CD14-positive monocyte (primary cell): ENCODE measurements around the gene REPIN1. TPM values are rescaled to one million over a fixed set of nuclear protein-coding genes. Genes with fewer than 3 reads are reported as not detected.

Experiments used
- DNase-seq, 3 donors: peaks; one replicate each; pipeline ENCODE4 v3.0.0-alpha.2; 2011 to 2022
- H2AFZ ChIP-seq: 2 replicates; pipeline ENCODE4 v1.6.0; 2012; ENCODE audit warnings: mild to moderate bottlenecking, low read depth, low read length, inconsistent platforms; ENCODE audit not compliant: insufficient read depth, poor library complexity, severe bottlenecking
- H3K27ac ChIP-seq, 2 donors: 1 replicate in 1 of 2; 2 replicates in 1 of 2; pipeline ENCODE4 v1.5.1; 2012 to 2013; ENCODE audit warnings: low read length in 2 of 2, control low read depth in 1 of 2, inconsistent platforms in 1 of 2, low read depth in 1 of 2, mild to moderate bottlenecking in 1 of 2
- H3K27me3 ChIP-seq, 2 donors: one replicate each; pipeline versions ENCODE4 v1.6.0 to v1.6.1; 2011 to 2013; ENCODE audit warnings: low read length in 2 of 2; ENCODE audit not compliant: control insufficient read depth in 2 of 2, insufficient read depth in 2 of 2
- H3K36me3 ChIP-seq, 2 donors: replicated peaks in 1 of 2; 1 replicate in 1 of 2; 2 replicates in 1 of 2; pipeline versions ENCODE4 v1.5.1 to v1.6.1; 2012 to 2013; ENCODE audit warnings: low read length in 2 of 2, control low read depth in 1 of 2, inconsistent platforms in 1 of 2, mild to moderate bottlenecking in 1 of 2; ENCODE audit not compliant: insufficient read depth in 2 of 2, control insufficient read depth in 1 of 2
- H3K4me1 ChIP-seq, 2 donors: 1 replicate in 1 of 2; 2 replicates in 1 of 2; pipeline versions ENCODE4 v1.5.1 to v1.6.1; 2012 to 2013; ENCODE audit warnings: low read length in 2 of 2, control low read depth in 1 of 2, inconsistent platforms in 1 of 2, mild to moderate bottlenecking in 1 of 2, moderate library complexity in 1 of 2; ENCODE audit not compliant: insufficient read depth in 2 of 2, control insufficient read depth in 1 of 2
- H3K4me2 ChIP-seq: replicated peaks from 2 replicates; pipeline ENCODE3; 2012; ENCODE audit warnings: low read length, moderate library complexity, mild to moderate bottlenecking; ENCODE audit not compliant: poor library complexity, severe bottlenecking; ENCODE audit errors: extremely low read depth
- H3K4me3 ChIP-seq, 3 experiments: fragments of 200-600 bp in 1 of 3; sonication (generic) in 1 of 3; replicated peaks in 1 of 3; 1 replicate in 2 of 3; 2 replicates in 1 of 3; pipeline ENCODE4 v1.5.1; 2011 to 2013; ENCODE audit warnings: low read length in 3 of 3, mild to moderate bottlenecking in 3 of 3, control low read depth in 2 of 3, low read depth in 2 of 3, inconsistent platforms in 1 of 3, moderate library complexity in 1 of 3
- H3K79me2 ChIP-seq: 2 replicates; pipeline ENCODE4 v1.6.0; 2012; ENCODE audit warnings: mild to moderate bottlenecking, control low read depth, inconsistent platforms, low read length, moderate library complexity; ENCODE audit not compliant: insufficient read depth
- H3K9ac ChIP-seq: 2 replicates; pipeline ENCODE4 v1.6.0; 2017; ENCODE audit warnings: low read length, mild to moderate bottlenecking; ENCODE audit not compliant: insufficient read depth, poor library complexity, severe bottlenecking
- H3K9me3 ChIP-seq, 2 donors: replicated peaks in 1 of 2; 1 replicate in 1 of 2; 2 replicates in 1 of 2; pipeline versions ENCODE4 v1.5.1 to v1.6.1; 2012 to 2013; ENCODE audit warnings: low read length in 2 of 2, control low read depth in 1 of 2; ENCODE audit not compliant: control insufficient read depth in 1 of 2, insufficient read depth in 1 of 2
- H4K20me1 ChIP-seq: 2 replicates; pipeline ENCODE4 v1.6.0; 2012; ENCODE audit warnings: mild to moderate bottlenecking, low read length, control low read depth, moderate library complexity; ENCODE audit not compliant: insufficient read depth
- H3K27ac Mint-ChIP-seq, 7 donors: one replicate each; pipeline ENCODE4 v1.8.0; 2020; ENCODE audit warnings: mild to moderate bottlenecking in 7 of 7, mixed read lengths in 7 of 7, moderate library complexity in 6 of 7, inconsistent platforms in 2 of 7
- H3K27me3 Mint-ChIP-seq, 3 donors: one replicate each; pipeline ENCODE4 v1.8.0; 2021 to 2022; ENCODE audit warnings: low read depth in 3 of 3, mild to moderate bottlenecking in 3 of 3, mixed read lengths in 3 of 3, moderate library complexity in 3 of 3, inconsistent platforms in 1 of 3
- H3K36me3 Mint-ChIP-seq, 2 donors: one replicate each; pipeline ENCODE4 v1.8.0; 2020; ENCODE audit warnings: mixed read lengths in 2 of 2, inconsistent platforms in 1 of 2, mild to moderate bottlenecking in 1 of 2
- H3K4me1 Mint-ChIP-seq: one replicate; pipeline ENCODE4 v1.8.0; 2020; ENCODE audit warnings: mild to moderate bottlenecking, mixed read lengths
- H3K4me3 Mint-ChIP-seq, 2 donors: one replicate each; pipeline ENCODE4 v1.8.0; 2020; ENCODE audit warnings: mild to moderate bottlenecking in 2 of 2, mixed read lengths in 2 of 2, moderate library complexity in 1 of 2
- H3K9me3 Mint-ChIP-seq, 7 donors: one replicate each; pipeline ENCODE4 v1.8.0; 2020 to 2022; ENCODE audit warnings: mixed read lengths in 7 of 7, mild to moderate bottlenecking in 6 of 7, moderate library complexity in 6 of 7, inconsistent platforms in 2 of 7
- CTCF ChIP-seq: fragments of 200-600 bp; IDR thresholded peaks from one replicate; pipeline ENCODE4 v1.8.0; 2022; ENCODE audit warnings: antibody characterized with exemption, mild to moderate bottlenecking
- WGBS: methylation state at CpG from one replicate; pipeline ENCODE4 v1.1.5; 2013; ENCODE audit warnings: missing lambda C conversion rate; ENCODE audit not compliant: insufficient coverage; 5-methylcytosine and 5-hydroxymethylcytosine counted together
- intact Hi-C, 2 donors: fragments of 100-400 bp; cut with micrococcal nuclease; formaldehyde crosslinking; loops; one replicate each; pipeline versions ENCODE4 v1.15.0 to v1.15.1; 2023
- polyA plus RNA-seq, 3 donors: library from polyadenylated mRNA; depleted of rRNA in 1 of 3; unstranded in 2 of 3; stranded (reverse) in 1 of 3; fragments of 300-500 nt in 2 of 3; fragments of >200 nt in 1 of 3; fragmentation: Illumina TruSeq in 2 of 3; gene quantifications; 1 replicate in 2 of 3; 2 replicates in 1 of 3; pipeline ENCODE4 v1.2.3, GENCODE V29; 2012 to 2021

The REPIN1 gene
- polyA plus RNA-seq, 3 donors = 32.7 to 42.9 (median 39.0) TPM

DNA sequence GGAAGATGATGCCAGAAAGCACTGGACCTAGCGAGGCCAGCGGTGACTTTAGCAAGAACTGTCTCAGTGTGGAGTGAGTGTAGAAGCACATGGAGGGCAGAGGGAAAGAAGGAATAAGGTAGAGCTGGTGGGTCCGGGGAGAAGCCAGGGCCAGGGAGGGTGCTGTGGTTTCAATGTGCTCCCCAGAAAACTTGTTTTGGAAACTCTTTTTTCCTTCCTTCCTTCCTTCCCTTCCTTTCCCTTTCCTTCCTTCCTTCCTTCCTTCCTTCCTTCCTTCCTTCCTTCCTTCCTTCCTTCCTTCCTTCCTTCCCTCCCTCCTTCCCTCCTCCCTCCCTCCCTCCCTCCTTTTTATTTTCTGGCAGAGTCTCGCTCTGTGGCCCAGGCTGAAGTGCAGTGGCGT is 21.7 kb upstream of the REPIN1 start:
- H3K9me3 Mint-ChIP-seq = peaks cover 0 to 26% (median 15%) of the 10 kb centered on the region in 7 donors
- DNase-seq = no peak
- H3K4me2 ChIP-seq = no peak overlapping the region
- H3K27me3 ChIP-seq = peaks cover 13 to 15% of the 10 kb centered on the region in 2 donors
- H3K4me3 ChIP-seq = no peak overlapping the region
- intact Hi-C loops = loop anchor here in 1 of 2 donors (10.0 kb wide), 1 partner anchor 48 kb away; no protein-coding TSS in a partner anchor
- H3K36me3 Mint-ChIP-seq = no peaks in the 10 kb centered on the region
- no peak overlapping the region for H2AFZ ChIP-seq
- no peak for TF ChIP-seq CTCF
- H4K20me1 ChIP-seq = no peaks in the 10 kb centered on the region
- no peak overlapping the region for H3K9ac ChIP-seq
- H3K4me1 Mint-ChIP-seq = peaks cover 2% of the 10 kb centered on the region
- no peak overlapping the region for H3K27ac Mint-ChIP-seq
- H3K9me3 ChIP-seq = peaks cover 10 to 22% of the 10 kb centered on the region in 2 donors
- H3K27me3 Mint-ChIP-seq = peaks cover 17 to 29% (median 21%) of the 10 kb centered on the region in 3 donors
- no peak overlapping the region for H3K4me3 Mint-ChIP-seq
- 94% methylated on average over 2 of the region's 5 CpGs for WGBS
- no peaks in the 10 kb centered on the region for H3K36me3 ChIP-seq
- H3K27ac ChIP-seq = no peak overlapping the region
- no peaks in the 10 kb centered on the region for H3K4me1 ChIP-seq
- H3K79me2 ChIP-seq = no peaks in the 10 kb centered on the region

GRCh38 chr7:150351587-150352194 is 16.9 kb upstream of the REPIN1 start:
- no peak overlapping the region for H3K27ac Mint-ChIP-seq
- peaks cover 8% of the 10 kb centered on the region for H3K4me1 Mint-ChIP-seq
- Histone ChIP-seq H4K20me1 (no peaks in the 10 kb centered on the region), H3K4me2 (no peak overlapping the region), H2AFZ (no peak overlapping the region), H3K79me2 (no peaks in the 10 kb centered on the region), H3K9ac (no peak overlapping the region), H3K27me3 (no peaks in the 10 kb centered on the region), H3K36me3 (no peaks in the 10 kb centered on the region), H3K4me1 (no peaks in the 10 kb centered on the region), H3K4me3 (no peak overlapping the region), H3K27ac (no peak overlapping the region), H3K9me3 (no peaks in the 10 kb centered on the region)
- intact Hi-C loops = loop anchor here in 1 of 2 donors (5.0 kb wide), 1 partner anchor 36 kb away; no protein-coding TSS in a partner anchor
- H3K4me3 Mint-ChIP-seq = no peak overlapping the region
- 60% methylated on average over 1 of the region's 8 CpGs for WGBS
- no peak for TF ChIP-seq CTCF
- peaks cover 0 to 1% (median 1%) of the 10 kb centered on the region in 3 donors for H3K27me3 Mint-ChIP-seq
- peaks cover 0 to 4% (median 0%) of the 10 kb centered on the region in 7 donors for H3K9me3 Mint-ChIP-seq
- no peaks in the 10 kb centered on the region for H3K36me3 Mint-ChIP-seq
- DNase-seq = no peak
